Endometrial microvascular endothelial cells (primary cell): ENCODE data around the gene DAPK1. TPM values are rescaled to one million over a fixed set of nuclear protein-coding genes. Genes with fewer than 3 reads are reported as not detected.

Source experiments
- in situ Hi-C: cut with HindIII; loops from 2 replicates; pipeline ENCODE4 v1.10.0; 2017; ENCODE audit warnings: low sequenced_read_pairs, low pct_unique_long_range_greater_than_20kb; ENCODE audit errors: inconsistent ontology term
- total RNA-seq: library from RNA; depleted of rRNA; stranded (reverse); fragments of >200 nt; gene quantifications from one replicate; pipeline ENCODE4 v1.2.3, GENCODE V29; 2015; ENCODE audit errors: inconsistent ontology term

Gene DAPK1
- total RNA-seq, 1 donor from 2014 or later: 1.6 TPM

- in situ Hi-C loops: loop anchor here (5.0 kb wide), 1 partner anchor 39 kb away; no protein-coding TSS in a partner anchor
These were observed 58.4 kb downstream of the DAPK1 start for GRCh38 chr9:87556039-87556438.

GRCh38 chr9:87556821-87557220, 59.2 kb downstream of the DAPK1 start:
- in situ Hi-C loops: loop anchor here (5.0 kb wide), 1 partner anchor 40 kb away; no protein-coding TSS in a partner anchor

GRCh38 chr9:87557996-87558395, 60.3 kb downstream of the DAPK1 start:
- in situ Hi-C loops: loop anchor here (5.0 kb wide), 1 partner anchor 41 kb away; no protein-coding TSS in a partner anchor

GRCh38 chr9:87558606-87559190, 61.0 kb downstream of the DAPK1 start:
- in situ Hi-C loops: loop anchor here (5.0 kb wide), 1 partner anchor 41 kb away; no protein-coding TSS in a partner anchor

- in situ Hi-C loops: no loop called here
These were observed 64.4 kb downstream of the DAPK1 start for GRCh38 chr9:87562062-87562461.

GRCh38 chr9:87562530-87563170, 65.0 kb downstream of the DAPK1 start:
- in situ Hi-C loops: no loop called here

- in situ Hi-C loops: no loop called here
These were observed 66.4 kb downstream of the DAPK1 start for GRCh38 chr9:87564111-87564510.

- in situ Hi-C loops: no loop called here
These were observed 67.1 kb downstream of the DAPK1 start for GRCh38 chr9:87564791-87565241.

GRCh38 chr9:87567001-87567400, 69.3 kb downstream of the DAPK1 start:
- in situ Hi-C loops: no loop called here

GRCh38 chr9:87567571-87567970, 69.9 kb downstream of the DAPK1 start:
- in situ Hi-C loops: no loop called here

- in situ Hi-C loops: no loop called here
These were observed 70.3 kb downstream of the DAPK1 start for GRCh38 chr9:87567983-87568382.

- in situ Hi-C loops: no loop called here
These were observed 70.7 kb downstream of the DAPK1 start for GRCh38 chr9:87568401-87568800.

- in situ Hi-C loops: no loop called here
These were observed 71.4 kb downstream of the DAPK1 start for GRCh38 chr9:87569008-87569509.

- in situ Hi-C loops: no loop called here
These were observed 71.9 kb downstream of the DAPK1 start for GRCh38 chr9:87569518-87569917.

- in situ Hi-C loops: no loop called here
These were observed 72.6 kb downstream of the DAPK1 start for GRCh38 chr9:87570000-87570908.

- in situ Hi-C loops: no loop called here
These were observed 75.1 kb downstream of the DAPK1 start for GRCh38 chr9:87572719-87573118.

- in situ Hi-C loops: no loop called here
These were observed 76.2 kb downstream of the DAPK1 start for GRCh38 chr9:87573841-87574342.

- in situ Hi-C loops: no loop called here
These were observed 80.1 kb downstream of the DAPK1 start for GRCh38 chr9:87577746-87578145.

- in situ Hi-C loops: no loop called here
These were observed 81.0 kb downstream of the DAPK1 start for GRCh38 chr9:87578625-87579024.
